Caki2 (cell line): Measurements from ENCODE around the gene NEK10. TPM values are rescaled to one million over a fixed set of nuclear protein-coding genes. Genes with fewer than 3 reads are reported as not detected.
"Not testable (repeated sequence)": the region's sequence is repeated elsewhere in the genome, so short reads cannot be mapped to it uniquely, and the experiment has no call there.

Experiments
- DNase-seq: peaks from one replicate; pipeline ENCODE4 v3.0.0-alpha.2; 2015; ENCODE audit warnings: low read depth
- in situ Hi-C: cut with HindIII; loops from 2 replicates; pipeline ENCODE4 v1.10.0; 2016; ENCODE audit warnings: low sequenced_read_pairs, low pct_unique_long_range_greater_than_20kb, mixed read lengths
- total RNA-seq: library from RNA; depleted of rRNA; stranded (reverse); fragments of >200 nt; shearing (Covaris generic); gene quantifications from 2 replicates; pipeline ENCODE4 v1.2.3, GENCODE V29; 2014; ENCODE audit warnings: low replicate concordance; rRNA removed

Gene NEK10, protein sequence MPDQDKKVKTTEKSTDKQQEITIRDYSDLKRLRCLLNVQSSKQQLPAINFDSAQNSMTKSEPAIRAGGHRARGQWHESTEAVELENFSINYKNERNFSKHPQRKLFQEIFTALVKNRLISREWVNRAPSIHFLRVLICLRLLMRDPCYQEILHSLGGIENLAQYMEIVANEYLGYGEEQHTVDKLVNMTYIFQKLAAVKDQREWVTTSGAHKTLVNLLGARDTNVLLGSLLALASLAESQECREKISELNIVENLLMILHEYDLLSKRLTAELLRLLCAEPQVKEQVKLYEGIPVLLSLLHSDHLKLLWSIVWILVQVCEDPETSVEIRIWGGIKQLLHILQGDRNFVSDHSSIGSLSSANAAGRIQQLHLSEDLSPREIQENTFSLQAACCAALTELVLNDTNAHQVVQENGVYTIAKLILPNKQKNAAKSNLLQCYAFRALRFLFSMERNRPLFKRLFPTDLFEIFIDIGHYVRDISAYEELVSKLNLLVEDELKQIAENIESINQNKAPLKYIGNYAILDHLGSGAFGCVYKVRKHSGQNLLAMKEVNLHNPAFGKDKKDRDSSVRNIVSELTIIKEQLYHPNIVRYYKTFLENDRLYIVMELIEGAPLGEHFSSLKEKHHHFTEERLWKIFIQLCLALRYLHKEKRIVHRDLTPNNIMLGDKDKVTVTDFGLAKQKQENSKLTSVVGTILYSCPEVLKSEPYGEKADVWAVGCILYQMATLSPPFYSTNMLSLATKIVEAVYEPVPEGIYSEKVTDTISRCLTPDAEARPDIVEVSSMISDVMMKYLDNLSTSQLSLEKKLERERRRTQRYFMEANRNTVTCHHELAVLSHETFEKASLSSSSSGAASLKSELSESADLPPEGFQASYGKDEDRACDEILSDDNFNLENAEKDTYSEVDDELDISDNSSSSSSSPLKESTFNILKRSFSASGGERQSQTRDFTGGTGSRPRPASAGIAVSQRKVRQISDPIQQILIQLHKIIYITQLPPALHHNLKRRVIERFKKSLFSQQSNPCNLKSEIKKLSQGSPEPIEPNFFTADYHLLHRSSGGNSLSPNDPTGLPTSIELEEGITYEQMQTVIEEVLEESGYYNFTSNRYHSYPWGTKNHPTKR
- 0.07 TPM in 1 of 2 replicates, not detected in the other for total RNA-seq

- in situ Hi-C loops = no loop called here
- peak; percentile 82 for DNase-seq
Observed at GRCh38 chr3:27368831-27369607, at the start of gene NEK10. NEK10 (minus strand) TSS chr3:27369383; CDS start chr3:27352882, 16,501 bp downstream.

GRCh38 chr3:27415202-27415601 lies 46.0 kb upstream of the NEK10 start:
- in situ Hi-C loops = no loop called here
- no peak for DNase-seq

DNA sequence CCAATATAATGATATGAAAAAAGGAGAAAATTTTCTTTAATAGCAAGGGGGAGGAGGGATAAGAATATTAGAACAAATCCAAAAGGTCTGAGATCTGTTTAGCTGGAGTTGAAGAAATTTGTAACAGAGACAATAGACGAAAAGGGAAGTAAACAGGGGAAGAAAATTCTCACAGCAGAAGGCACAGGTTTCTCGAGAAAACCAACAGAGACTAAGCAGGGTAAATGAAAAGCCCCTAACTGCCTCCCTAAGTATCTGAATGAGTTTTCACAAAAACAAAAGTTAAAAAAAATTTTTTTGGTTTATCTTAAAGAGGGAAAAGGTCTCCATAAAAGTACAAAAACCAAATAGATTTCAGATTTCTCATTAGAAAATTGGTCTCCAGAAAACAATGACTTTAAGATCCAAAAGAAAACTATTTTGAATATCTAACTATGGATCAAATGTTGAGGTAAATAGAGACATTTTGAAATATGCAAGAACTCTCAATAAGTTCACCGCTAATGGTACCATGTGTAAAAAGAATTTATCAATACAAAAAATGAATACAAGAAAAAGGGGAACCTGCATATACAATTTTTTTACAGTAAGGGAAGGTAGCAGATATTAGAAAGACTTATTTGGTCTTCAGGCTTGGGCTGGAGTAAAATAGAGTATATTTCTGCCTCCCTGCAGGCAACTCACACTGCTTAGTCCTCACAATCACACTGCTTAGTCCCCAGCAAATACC lies 23.9 kb upstream of the NEK10 start:
- in situ Hi-C loops = no loop called here
- DNase-seq = no peak

GRCh38 chr3:27392414-27392813 lies 23.2 kb upstream of the NEK10 start:
- DNase-seq, in situ Hi-C loops: not testable (repeated sequence)

- DNase-seq = no peak
- in situ Hi-C loops = no loop called here
Observed at GRCh38 chr3:27391796-27392195, 22.6 kb upstream of the NEK10 start.

GRCh38 chr3:27387625-27388024 lies 18.4 kb upstream of the NEK10 start:
- in situ Hi-C loops = no loop called here
- DNase-seq = no peak

GRCh38 chr3:27385504-27385903 lies 16.3 kb upstream of the NEK10 start:
- DNase-seq = no peak
- in situ Hi-C loops = no loop called here

DNA sequence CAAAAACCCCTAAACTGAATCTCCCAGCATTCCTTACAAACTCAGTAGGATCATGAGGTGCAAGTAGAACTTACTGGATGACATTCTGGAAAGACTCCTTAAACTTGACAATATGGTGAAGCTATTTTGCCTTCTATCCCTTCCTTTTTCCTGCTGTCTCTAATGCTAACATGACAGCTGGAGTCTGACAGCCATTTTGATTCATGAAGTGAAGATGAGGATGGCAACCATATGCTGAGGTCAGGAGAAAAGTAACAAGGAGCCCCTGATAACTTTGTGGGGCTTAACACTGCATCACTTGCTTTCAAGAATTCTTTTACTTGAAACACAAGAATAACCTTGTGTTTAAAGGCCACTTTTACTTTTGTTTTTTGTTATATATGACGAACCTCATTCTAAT lies 15.0 kb upstream of the NEK10 start:
- in situ Hi-C loops = no loop called here
- DNase-seq = no peak

DNA sequence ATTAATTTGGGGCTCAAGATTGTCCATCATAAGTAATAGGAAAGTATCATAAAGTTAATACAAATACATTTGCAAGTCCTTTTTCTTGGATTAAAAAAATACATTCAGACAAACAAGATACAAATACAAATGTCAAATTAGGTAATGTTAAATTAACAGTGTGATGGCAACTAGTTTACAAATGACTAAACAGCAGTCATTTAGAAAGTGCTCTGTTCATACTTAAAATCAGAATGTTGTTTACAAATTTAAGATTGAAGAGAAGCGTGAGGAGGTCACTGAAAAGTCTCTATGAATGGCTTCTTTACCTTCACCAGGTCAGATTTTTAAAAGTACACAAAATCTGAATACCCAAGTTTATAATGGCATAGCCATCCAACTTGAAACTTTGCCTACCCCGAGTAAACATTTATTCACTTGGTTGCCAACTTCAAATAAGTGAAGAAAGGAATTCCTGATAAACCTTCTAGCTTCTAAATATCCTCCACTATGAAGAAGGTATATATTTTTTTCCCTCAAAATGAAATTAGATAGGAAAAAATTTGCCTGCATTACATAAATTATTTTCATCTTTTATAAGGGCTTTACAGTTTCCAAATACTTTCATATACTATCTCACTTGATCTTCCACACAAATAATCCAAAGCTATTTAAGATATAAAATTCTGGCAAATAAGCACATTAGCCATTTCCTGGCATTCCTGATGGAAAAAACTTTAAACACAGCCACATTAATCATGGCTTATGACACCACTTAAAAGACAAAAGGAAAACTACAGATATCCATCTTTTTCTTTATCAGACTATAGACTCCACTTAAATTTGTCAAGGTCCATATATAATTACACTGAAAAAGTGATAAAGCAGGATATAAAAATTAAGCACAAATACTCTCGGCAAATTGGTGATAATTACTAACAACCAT lies 11.5 kb upstream of the NEK10 start:
- in situ Hi-C loops = no loop called here
- no peak for DNase-seq

- in situ Hi-C loops = no loop called here
- DNase-seq = no peak
Observed at GRCh38 chr3:27378331-27378730, 9.1 kb upstream of the NEK10 start.

GRCh38 chr3:27376109-27376772 lies 7.1 kb upstream of the NEK10 start:
- DNase-seq = no peak
- in situ Hi-C loops = no loop called here

- DNase-seq = no peak
Observed at GRCh38 chr3:27366062-27366591, 3.1 kb downstream of the NEK10 start.

GRCh38 chr3:27360113-27361078 lies 8.8 kb downstream of the NEK10 start:
- peak; percentile 97 for DNase-seq
- in situ Hi-C loops = no loop called here

More at GRCh38 chr3:27366062-27366591, 3.1 kb downstream of the NEK10 start:
- in situ Hi-C loops = no loop called here

DNA sequence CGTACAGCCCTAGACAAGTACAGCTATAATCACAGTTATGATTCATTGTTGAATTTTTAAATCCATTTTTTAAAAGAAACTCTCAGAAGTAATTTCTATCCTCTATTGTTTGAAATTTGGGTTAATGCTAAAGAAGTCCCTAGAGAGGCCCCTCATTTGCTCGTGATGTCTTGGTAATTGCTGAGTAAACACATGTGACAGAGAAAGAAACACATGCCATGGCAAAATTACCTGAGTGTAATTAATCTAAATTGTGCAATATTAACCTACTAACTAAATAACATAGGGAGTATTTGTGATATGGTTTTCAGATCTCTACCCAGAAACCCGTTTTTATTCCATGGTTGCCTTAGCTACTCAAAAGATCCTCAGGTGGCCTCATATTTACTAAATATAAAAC lies 10.8 kb downstream of the NEK10 start:
- no peak for DNase-seq
- in situ Hi-C loops = no loop called here
